ENCODE data around the gene MME.

DNA sequence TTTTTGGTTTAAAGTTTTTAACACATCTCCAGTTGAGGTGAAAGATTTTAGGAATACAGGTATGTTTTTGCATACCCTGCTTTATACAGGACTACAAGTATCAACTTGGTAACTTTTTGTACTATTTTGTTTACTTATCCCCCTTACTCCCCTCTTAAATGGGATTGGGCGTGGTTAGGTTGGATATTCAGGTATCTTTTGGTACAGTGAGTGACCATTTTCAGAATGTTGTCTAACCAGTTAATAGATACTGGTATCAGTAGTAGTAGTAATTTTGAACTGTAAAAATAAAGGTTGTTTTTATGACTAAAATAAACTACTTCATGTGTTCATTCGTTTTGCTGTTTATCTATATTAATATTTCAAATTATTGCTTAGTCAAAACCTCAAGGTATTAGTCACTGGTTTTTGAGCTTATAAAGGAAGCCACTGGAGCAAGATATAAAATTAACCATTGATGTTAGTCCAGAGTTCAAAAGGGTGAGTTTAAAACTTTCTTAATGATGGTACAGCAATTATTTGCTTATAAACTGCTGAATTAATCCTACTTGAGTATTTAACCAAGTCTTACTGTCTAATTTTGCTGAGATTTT is 3.3 kb downstream of the MME start:
- TF ChIP-seq YY1 (IDR thresholded peaks at IDR 0.05): no peak
- TF ChIP-seq, protein P1, sequence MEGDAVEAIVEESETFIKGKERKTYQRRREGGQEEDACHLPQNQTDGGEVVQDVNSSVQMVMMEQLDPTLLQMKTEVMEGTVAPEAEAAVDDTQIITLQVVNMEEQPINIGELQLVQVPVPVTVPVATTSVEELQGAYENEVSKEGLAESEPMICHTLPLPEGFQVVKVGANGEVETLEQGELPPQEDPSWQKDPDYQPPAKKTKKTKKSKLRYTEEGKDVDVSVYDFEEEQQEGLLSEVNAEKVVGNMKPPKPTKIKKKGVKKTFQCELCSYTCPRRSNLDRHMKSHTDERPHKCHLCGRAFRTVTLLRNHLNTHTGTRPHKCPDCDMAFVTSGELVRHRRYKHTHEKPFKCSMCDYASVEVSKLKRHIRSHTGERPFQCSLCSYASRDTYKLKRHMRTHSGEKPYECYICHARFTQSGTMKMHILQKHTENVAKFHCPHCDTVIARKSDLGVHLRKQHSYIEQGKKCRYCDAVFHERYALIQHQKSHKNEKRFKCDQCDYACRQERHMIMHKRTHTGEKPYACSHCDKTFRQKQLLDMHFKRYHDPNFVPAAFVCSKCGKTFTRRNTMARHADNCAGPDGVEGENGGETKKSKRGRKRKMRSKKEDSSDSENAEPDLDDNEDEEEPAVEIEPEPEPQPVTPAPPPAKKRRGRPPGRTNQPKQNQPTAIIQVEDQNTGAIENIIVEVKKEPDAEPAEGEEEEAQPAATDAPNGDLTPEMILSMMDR (IDR thresholded peaks at IDR 0.05; ENCODE audit: low read depth, low read length, missing input control): no peak
- TF ChIP-seq TAF1 (conservative IDR thresholded peaks at IDR 0.05): no peak
- TF ChIP-seq GABPA (IDR thresholded peaks at IDR 0.05 in 1 of 2, conservative IDR thresholded peaks at IDR 0.05 in 1 of 2): no peak
- TF ChIP-seq RXRA (IDR thresholded peaks at IDR 0.05): no peak
- TF ChIP-seq, protein P2, sequence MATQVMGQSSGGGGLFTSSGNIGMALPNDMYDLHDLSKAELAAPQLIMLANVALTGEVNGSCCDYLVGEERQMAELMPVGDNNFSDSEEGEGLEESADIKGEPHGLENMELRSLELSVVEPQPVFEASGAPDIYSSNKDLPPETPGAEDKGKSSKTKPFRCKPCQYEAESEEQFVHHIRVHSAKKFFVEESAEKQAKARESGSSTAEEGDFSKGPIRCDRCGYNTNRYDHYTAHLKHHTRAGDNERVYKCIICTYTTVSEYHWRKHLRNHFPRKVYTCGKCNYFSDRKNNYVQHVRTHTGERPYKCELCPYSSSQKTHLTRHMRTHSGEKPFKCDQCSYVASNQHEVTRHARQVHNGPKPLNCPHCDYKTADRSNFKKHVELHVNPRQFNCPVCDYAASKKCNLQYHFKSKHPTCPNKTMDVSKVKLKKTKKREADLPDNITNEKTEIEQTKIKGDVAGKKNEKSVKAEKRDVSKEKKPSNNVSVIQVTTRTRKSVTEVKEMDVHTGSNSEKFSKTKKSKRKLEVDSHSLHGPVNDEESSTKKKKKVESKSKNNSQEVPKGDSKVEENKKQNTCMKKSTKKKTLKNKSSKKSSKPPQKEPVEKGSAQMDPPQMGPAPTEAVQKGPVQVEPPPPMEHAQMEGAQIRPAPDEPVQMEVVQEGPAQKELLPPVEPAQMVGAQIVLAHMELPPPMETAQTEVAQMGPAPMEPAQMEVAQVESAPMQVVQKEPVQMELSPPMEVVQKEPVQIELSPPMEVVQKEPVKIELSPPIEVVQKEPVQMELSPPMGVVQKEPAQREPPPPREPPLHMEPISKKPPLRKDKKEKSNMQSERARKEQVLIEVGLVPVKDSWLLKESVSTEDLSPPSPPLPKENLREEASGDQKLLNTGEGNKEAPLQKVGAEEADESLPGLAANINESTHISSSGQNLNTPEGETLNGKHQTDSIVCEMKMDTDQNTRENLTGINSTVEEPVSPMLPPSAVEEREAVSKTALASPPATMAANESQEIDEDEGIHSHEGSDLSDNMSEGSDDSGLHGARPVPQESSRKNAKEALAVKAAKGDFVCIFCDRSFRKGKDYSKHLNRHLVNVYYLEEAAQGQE (IDR thresholded peaks at IDR 0.05): no peak

All from liver (tissue), 3 donors.